Activated CD8-positive, alpha-beta memory T cell treated with anti-CD3 and anti-CD28 coated beads, Interleukin-2, amount 50 U/mL, for 1 hour (primary cell): ENCODE results near the gene NAT10.

ENCODE experiments used
- DNase-seq: peaks from one replicate; pipeline ENCODE4 v3.0.0-alpha.2; 2020; ENCODE audit errors: extremely low read depth

Gene NAT10

DNA sequence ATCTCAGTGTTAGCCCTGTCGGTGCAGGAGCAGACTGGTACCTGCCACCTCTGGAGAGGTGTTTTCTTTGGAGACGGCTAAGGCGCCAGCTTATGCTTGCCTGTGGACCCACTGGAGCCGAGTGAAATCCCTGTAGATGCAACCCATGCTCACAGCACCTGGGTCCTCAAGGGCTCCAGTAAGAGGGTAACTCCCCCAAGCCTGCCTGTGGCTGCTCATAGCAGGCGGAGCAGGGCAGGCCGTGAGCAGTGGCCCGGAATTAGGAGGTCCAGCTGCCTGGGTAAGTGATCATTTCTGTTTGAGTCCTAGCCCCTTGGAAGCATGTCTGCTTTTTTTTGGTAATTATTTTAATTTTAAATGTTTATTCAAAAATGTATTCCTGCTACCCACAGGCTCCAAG is 43.8 kb downstream of the NAT10 start:
- no peak for DNase-seq

DNA sequence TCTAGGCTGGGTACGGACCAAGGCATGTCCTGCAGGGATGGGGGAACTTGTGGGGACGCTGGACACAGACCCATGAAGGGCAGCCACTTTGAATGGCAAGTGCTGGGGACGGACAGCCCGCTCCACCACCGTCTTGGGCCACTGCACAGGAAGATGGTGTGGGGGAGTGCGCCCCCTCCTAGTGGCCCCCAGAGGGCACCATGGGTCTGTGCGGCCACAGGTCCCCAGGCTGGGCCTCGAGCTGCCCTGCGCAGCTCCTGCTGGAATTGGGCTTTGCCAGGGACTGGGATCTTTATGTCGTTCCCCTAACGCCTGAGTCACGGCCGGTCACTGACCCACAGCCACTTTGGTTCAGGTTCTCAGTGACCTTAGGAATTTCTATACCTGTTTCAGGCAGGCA is 44.4 kb downstream of the NAT10 start:
- no peak for DNase-seq

DNA sequence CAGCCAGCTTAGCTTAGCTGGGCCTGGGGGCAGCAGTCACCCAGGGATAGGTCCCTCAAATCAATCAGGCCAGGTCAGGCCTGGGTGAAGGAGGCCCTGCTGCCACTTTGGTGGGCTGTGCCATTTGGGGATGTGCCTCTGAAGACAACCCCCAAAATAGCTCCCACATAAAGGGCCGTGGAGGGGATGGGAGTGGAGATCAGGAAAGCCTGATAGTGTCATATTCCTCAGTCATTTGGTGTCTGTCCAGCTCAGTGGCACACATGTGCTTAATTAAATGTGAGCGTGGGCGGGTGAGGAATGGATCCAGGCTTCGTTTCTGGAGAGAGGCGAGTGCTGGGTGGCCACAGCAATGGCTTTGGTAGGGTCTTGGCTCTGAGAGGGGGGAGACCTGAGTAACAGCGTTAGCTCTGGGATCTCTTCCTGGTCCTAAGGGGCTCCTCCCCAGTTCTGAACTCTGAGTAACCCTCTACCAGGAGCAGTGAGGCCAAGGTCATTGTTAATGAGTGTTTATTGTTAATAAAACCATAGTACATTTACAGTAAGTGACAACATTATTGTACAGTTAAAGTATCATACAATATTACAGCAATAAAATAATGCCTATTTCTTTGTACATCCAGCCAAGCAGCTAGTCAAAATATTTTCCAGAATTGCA is 45.2 kb downstream of the NAT10 start:
- no peak for DNase-seq

DNA sequence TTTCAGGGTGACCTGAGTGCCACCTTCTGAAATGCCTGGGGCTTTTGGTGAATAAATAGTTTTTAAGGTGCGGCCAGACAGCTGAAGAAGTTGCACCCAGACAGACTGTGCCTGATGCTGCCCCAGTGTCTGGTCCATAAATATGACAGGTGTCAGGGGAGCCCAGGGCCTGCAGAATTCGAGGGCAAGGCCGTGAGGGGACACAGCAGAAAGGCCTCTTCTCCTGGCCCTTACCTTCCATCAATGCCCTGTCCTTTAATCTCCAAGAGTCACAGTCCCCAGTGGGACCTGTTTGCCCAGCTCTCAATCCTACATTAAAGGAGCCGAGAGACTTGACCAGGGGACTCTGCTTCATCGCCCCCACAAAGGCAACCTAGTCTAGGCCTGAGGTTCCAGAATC is 45.7 kb downstream of the NAT10 start:
- no peak for DNase-seq

DNA sequence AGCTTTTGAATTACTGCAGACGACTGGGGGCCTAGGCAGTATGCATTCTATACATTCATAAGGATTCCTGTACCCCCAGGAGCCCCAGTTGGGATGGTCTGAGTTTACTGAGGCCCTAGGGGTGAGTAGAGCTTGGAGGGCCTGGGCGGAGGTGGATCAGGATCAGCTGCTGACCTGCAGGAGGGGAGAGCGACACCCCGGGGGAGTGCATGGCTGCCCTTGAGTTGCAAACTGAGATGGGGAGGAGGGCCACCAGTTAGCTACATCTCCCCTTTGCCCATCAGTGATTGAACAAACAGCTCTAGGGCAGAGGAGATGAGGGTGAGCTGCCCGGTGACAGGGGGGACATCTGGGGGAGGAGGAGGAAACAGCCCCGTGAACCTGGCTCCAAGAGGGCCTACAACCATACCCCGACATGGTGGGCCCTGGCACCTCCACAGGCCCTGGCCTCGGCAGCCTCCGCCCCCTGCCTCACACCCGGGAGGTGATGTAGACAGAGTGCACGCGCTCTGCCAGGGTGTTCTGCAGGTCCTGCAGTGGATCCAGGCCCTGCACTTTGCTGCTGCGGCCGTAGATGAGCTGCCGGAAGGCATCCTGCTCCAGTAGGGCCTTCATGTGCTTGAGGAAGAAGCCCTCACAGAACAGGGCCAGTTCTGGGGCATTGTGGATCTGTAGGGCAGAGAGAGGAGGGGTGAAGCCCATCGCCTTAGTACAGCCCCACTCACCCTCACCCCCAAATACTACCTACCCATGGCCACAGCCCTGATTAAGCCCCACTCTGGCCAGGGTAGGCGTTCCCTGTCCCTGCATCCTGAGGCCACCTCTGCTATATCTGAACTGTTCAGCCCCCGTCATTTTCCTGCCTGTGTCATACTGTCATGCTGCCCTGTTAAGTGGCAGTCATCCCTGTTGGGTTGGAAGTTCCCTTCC is 46.8 kb downstream of the NAT10 start:
- no peak for DNase-seq

DNA sequence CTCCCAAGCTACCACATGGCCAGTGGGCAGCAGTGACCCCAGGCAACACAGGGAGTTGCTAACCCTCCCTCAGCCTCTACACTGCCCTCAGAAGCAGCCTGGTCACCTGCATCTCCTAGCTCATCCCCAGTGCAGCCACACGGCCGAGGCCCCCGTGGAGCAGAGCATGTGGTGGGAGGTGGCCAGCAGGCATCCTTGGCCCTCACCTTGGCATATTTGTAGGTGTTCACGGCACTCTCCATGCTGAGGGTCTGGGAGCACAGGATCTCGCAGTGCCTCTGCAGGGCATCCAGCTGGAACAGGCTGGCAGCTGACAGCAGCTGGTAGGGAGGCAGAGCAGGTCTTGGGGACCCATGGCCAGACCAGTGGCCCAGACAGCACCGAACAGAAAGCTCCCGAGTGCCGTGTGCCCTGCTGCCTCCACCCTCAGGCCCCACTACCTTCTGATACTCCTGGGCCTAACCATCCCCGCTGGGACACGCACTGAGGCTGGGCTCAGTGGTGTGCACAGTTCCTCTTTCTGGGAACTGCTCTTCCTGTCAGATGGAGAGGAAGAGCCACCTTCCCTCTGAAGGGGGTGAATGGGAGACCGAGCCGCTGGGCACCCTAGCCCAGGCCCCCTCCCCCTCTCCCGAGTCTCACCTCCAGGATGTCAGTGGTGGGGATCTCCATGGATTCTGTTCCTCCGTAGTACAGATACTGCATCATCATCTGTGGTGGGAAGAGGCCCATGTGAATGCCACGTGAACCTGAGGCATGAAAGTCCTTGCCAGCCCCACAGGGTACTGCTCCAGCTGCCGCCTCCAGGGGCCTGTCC is 48.8 kb downstream of the NAT10 start:
- DNase-seq = no peak

DNA sequence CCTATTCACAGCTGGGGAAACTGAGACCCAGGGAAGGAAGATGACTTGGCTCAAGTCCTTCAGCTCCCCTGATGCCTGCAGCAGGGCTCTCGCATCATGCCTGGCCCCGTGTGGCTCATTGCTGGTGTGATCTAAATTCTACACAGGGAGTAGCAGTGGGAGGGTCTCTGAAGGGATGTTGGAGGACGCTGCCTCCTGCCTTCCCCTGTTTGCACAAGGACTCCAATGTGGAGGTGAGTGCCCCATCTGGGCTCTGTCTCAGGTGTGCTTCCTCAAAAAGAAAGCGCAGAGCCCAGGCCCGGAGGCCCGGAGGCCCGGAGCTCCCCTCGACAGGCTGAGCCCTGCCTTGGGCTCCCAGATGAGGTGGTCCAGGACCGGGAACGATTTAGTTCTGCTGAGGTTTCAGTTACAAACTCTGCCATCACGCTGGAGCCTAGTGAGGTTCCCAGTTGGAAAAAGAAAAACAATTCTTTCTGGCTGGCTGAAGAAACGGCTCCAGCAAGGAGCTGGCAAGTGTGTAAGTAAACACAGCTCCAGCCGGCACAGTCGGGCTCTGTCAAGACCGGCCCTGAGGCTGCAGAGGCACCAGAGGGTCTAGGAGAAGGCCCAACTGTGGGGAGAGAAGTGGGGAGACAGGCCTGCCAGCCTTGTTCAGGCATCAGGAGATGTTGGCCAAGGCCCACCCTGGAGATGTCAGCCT is 49.8 kb downstream of the NAT10 start:
- DNase-seq = no peak

DNA sequence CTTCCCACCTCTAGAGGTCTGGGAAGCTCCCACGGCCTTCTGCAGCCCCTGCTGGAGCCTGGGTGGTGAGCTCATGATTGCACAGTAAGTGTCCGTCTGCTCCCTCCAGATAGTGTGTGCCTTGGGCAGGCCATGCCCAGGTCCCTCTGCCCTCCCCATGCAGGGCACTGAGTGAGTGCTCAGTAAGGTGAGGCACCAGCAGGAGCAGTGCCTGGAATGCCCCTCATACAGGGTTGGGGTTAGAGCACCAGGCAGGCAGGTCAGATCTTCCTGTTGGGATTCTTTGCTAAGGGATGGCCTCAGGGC is 50.3 kb downstream of the NAT10 start:
- DNase-seq = no peak

DNA sequence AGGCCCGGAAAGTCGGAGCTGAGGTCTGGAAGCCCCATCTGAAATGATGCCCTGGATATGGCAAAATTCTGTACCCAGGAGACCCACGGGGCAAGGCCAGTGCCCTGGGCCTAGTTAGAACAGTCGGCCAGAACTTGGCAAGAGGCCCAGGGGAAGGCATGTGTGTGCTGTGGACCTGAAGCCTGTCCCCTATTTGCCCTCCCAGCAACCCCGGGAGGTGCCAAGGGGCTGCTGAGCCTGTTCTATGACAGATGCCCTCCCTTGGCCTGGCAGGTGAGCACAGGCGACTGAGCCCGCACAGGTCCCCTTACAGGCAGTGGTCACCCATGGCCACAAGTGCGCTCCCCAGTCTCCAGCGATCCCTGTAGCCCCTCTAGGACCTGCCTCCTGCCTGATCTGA is 51.7 kb downstream of the NAT10 start:
- no peak for DNase-seq

DNA sequence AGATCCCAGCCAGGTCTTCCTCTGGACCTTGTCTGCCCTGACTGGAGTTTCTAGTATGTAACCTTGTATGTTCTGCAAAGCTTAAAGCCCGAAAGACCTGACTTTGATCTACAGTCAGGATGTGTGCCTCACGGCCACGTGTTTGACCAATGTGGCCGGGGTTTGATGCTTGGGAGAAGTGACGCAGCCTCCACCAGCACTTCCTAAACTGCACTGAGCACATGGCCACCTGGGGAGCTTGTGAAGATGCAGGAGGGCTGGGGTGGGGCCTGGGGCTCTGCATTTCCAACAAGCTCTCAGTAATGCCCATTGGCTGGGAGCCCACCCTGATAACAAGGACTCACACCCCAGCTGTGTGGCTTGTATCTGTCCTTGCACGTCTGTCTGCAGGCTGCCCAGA is 53.2 kb downstream of the NAT10 start:
- no peak for DNase-seq

DNA sequence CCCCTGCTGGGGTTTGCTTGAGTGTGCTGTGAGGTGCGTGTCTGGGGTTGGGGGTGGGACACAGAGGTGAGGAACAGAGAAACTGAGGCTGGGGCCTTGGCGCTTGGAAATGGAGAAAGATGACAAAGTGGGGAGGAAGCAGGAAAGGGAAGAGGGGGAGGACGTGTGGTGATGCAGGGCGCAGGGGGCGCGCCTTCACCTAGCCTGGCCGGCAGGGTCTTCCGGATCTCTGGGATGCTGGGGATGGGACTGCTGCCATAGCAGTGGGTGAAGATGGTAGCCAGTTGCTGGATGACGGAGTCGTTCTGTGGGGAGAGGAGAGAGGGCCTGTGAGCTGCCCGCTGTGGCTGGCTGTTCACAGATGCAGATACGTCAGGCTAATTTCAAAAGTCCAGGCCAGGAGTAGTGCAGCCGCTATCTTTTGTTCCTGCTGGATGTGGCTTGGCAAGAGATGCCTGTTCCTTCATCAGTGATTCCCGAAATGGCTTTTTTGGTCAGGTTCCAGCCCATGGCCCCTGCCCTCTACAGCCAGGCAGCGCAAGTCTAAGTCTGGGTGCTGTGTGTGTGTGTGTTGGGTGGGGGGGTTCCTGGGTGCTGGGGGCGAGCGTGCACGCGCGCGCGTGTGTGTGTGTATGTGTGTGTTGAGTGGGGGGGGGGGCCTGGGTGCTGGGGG is 54.8 kb downstream of the NAT10 start:
- DNase-seq = no peak

DNA sequence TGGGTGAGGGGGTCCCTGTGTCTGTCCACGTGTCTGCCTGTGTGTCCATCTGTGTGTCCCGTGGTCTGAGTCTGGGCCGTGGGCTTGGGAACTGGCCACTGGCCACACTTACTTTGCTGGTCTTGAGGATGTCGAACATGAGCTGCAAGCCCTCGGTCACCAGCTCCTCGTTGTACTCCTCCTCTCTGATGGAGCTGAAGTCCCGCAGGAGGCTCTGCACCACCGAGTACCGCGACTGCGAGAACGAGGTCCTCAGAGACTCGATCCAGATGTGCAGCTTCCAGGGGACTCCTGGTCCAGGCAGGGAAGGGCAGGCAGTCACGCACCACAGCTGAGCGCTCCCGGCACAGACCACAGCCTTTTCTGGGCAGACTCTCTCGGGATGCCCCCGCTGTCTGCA is 55.4 kb downstream of the NAT10 start:
- DNase-seq = no peak

DNA sequence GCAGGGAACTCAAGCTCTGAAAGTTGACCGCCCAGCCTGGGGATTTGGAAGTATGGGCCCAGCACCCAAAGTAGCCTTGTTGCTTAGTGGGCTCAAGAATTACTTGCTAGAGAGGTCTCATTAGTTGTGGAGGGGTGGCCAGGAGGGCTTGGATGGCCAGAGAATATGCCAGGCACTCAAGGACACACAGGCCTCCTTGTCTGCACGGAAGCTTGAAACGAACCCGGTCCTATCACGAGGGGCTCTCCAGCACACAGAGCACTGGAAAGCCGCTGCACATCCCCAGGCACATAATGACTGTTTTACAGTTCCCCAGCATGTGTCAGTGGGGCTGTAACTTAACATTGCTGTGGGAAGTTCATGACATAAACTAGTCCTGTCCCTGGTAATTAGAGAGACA is 55.9 kb downstream of the NAT10 start:
- no peak for DNase-seq

DNA sequence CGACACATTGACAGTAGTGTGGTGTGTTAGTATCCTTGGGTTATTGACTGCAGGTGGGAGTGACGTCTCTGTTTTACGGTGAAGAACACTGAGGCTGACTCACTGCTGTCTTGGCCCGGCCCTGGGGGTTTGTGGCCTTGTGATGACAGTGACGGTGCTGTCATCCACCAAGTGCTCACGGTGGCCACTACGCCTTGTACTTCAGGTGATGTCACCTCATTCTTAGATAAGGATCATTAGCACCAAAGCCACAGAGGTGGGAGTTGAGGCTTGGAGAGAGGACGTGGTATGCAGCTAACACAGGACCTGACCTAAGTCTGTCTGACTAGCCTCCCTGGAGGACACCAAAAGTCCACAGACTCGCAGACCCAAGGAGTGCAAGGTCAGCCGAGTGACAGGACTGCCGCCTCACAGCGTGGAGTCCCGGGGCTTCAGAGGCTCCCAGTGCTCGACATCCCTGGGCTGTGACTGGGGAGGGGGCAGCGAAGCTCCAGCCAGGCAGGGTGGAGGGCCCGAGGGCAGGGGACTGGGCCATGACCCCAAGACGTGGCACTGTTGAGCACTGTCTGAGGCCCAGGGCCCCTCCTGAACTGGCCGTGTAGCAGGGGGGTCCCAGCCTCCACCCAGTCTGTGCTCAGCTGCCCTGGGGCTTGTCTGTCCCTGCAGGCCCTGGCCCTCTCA is 56.5 kb downstream of the NAT10 start:
- DNase-seq = no peak

DNA sequence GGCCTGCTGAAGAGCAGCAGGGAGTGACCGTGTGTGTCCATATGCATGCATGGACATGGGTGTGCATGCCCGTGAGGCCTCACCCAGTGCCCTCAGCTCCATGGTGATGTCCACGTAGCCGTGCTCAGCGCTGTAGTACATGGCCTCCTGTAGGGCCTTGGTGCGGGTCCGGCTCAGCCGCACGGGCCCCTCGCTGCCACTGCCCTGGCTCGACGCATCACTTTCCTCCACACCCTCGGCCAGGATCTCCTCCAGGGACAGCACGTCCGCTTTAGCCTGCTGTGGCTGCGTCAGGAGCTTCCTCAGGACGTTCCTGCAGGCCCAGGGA is 57.0 kb downstream of the NAT10 start:
- DNase-seq = no peak

DNA sequence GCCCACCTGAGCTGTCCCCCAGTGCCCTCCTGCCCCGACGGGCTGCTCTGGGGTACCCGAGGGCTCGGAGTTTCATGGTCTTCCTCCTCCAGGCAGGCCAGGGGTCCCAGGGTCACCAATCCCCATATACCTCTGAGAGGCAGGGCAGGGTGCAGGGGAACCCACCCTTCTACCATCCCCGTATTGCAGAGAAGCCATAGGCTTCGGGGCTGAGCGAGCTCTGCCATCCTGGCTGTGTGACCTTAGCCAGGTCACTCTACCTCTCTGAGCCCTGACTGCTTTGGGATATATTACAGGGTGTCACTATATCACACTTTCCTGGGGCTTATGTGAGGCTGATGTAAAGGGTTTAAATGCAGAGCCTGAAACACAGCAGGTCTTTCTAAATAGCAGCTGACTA is 57.4 kb downstream of the NAT10 start:
- no peak for DNase-seq

DNA sequence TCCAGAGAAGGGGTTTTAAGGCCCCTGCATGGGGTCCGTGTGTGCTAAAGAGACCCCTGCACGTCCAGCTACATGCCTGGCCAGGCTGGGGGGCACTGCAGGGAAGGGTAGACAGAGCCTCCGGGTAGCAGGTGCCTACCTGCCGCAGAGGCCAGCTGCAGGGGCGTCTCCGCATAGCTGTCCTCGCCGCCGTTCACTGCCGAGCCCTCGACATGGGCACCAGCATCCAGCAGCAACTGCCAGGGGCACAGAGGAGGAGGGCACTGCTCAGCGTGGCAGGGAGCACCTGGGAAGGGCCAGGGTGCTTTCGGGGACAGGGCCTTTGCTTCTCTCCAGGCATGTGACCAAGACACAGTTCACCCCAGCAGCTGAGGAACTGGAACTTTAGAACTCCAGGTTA is 59.7 kb downstream of the NAT10 start:
- no peak for DNase-seq

DNA sequence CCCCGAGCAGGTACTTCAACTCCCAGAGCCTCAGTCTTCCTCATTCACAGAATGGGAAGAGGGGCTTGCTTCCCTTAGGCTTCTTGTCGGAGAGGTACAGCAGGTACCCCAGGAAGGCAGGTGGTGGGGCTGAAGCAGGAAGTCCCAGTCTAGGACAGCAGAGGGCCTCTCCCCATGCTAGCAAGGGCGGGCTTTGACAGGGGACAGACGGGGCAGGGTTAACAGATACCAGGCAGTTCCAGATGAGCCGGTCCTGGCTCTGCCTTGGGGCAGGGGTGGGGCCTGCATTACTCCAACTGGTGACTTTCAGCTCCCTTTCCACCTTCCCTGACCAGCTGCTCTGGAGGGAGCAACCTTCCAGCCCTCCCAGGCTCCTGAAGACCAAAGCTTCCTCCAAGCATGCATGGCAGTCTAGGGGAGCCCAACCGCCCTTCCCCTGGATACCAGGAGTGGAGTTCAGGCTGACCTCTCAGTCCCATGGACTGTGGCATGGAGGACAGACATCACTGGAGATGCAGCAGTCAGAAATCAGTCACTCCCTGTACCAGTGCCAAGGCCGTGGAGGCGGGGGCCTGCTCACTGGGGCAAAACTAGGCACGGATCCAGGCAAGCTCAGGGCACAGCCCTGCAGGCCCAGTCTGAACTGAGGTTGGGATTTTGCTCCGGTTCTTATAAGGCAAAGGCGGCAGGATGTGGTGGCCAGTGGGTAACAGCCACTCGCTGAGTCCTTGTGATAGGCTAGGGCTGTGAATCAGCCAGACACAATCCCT is 60.5 kb downstream of the NAT10 start:
- DNase-seq = no peak

DNA sequence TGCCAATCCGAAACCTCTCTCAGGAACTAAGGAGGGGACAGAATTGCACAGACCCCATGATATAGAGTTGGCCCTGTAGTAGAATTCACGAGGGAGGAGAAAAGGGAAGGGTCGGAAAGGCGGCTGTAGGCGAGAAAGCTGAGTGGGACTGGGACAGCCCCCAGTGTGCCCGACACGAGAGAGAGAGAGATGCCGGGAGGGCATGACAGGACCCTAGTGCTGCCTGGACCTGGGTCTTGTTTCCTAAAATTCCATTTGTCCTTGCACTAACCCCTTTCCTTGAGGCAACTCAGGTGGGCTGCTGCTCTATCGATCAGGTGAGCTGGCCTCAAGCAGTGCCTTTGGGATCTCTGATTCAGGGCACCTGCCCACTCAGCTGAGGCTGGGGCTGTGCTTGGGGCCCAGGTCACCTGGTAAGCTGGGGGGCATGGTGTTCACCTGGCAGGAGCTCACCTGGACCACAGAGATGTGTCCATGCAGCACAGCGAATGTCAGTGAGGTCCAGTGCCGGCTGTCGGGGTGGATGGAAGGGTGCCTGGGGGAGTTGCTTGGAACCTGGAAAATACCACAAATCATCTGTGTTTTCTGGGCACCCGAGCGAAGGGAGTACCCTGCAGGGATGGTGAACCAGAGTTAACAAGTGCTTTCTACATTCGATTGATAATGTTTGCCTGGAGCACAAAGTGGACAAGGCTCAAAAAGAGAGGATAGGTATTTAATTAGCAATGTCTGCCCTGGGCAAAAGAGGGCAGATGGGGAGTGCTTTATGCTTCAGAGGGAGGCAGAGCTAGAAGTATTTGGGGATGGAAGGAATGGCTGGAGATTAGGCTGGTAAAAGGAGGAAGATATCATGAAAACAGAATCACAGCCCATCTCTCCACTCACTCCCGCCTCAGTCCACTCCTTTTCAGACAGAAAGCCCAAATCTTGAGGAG is 61.6 kb downstream of the NAT10 start:
- no peak for DNase-seq
